Caco-2 (cell line): ENCODE data around the gene KCNT2. TPM values are rescaled to one million over a fixed set of nuclear protein-coding genes. Genes with fewer than 3 reads are reported as not detected.

Experiments used
- BruUV-seq: library from RNA; stranded (reverse); fragments of 400-500 nt; replicated peaks from 2 replicates; lab custom pipeline; 2021; lab: Mats Ljungman, UMichigan
- CTCF ChIA-PET: fragments of 300-600 bp; sonication (Branson Sonifier 250); formaldehyde crosslinking; loops from one replicate; lab custom pipeline; 2022; ENCODE audit warnings: antibody characterized with exemption; lab: Charles Lee
- POLR2A ChIA-PET: fragments of 300-600 bp; sonication (Branson Sonifier 250); formaldehyde crosslinking; loops from one replicate; lab custom pipeline; 2022; ENCODE audit warnings: antibody characterized with exemption; lab: Charles Lee
- DNase-seq, 2 experiments: peaks; one replicate each; pipeline versions ENCODE4 v3.0.0 to v3.0.0-alpha.2; 2020 to 2022
- H3K27me3 ChIP-seq: replicated peaks from 2 replicates; pipeline ENCODE4 v1.6.0; 2011; ENCODE audit warnings: low read length; ENCODE audit not compliant: control insufficient read depth, insufficient read depth
- H3K36me3 ChIP-seq: 2 replicates; pipeline ENCODE4 v1.5.1; 2011; ENCODE audit warnings: low read length; ENCODE audit not compliant: control insufficient read depth, insufficient read depth
- H3K4me1 ChIP-seq: fragments of 250-450 bp; sonication (Bioruptor Pico); 2 replicates; pipeline ENCODE4 v1.5.1; 2020; ENCODE audit warnings: mild to moderate bottlenecking
- H3K4me3 ChIP-seq: 2 replicates; pipeline ENCODE4 v1.5.1; 2011; ENCODE audit warnings: low read depth, mild to moderate bottlenecking, control low read depth, low read length
- H3K9me3 ChIP-seq: fragments of 250-450 bp; sonication (Bioruptor Pico); 2 replicates; pipeline ENCODE4 v1.5.1; 2020; ENCODE audit warnings: mild to moderate bottlenecking, moderate library complexity
- H3K27ac Mint-ChIP-seq: one replicate; pipeline ENCODE4 v1.8.0; 2022; ENCODE audit warnings: mixed read lengths; ENCODE audit not compliant: unreplicated experiment
- H3K27me3 Mint-ChIP-seq: one replicate; pipeline ENCODE4 v1.8.0; 2022; ENCODE audit warnings: mixed read lengths; ENCODE audit not compliant: insufficient read depth, unreplicated experiment
- H3K36me3 Mint-ChIP-seq: one replicate; pipeline ENCODE4 v1.8.0; 2022; ENCODE audit warnings: mild to moderate bottlenecking, mixed read lengths; ENCODE audit not compliant: insufficient read depth, unreplicated experiment
- H3K4me1 Mint-ChIP-seq: one replicate; pipeline ENCODE4 v1.8.0; 2022; ENCODE audit warnings: low read depth, mixed read lengths; ENCODE audit not compliant: unreplicated experiment
- H3K4me3 Mint-ChIP-seq: one replicate; pipeline ENCODE4 v1.8.0; 2022; ENCODE audit warnings: mild to moderate bottlenecking, moderate library complexity, mixed read lengths; ENCODE audit not compliant: unreplicated experiment
- H3K9me3 Mint-ChIP-seq: one replicate; pipeline ENCODE4 v1.8.0; 2022; ENCODE audit warnings: mixed read lengths; ENCODE audit not compliant: unreplicated experiment
- CTCF ChIP-seq, 2 experiments: fragments of 200-600 bp in 1 of 2; IDR thresholded peaks; 1 replicate in 1 of 2; 2 replicates in 1 of 2; pipeline versions ENCODE4 v1.5.1 to v1.8.0; 2011 to 2022; ENCODE audit warnings: antibody characterized with exemption in 1 of 2, control low read depth in 1 of 2, inconsistent platforms in 1 of 2, low read depth in 1 of 2, low read length in 1 of 2, mild to moderate bottlenecking in 1 of 2, moderate library complexity in 1 of 2; ENCODE audit not compliant: insufficient read depth in 1 of 2, severe bottlenecking in 1 of 2, unreplicated experiment in 1 of 2
- intact Hi-C: fragments of 100-400 bp; cut with micrococcal nuclease; formaldehyde crosslinking; loops from one replicate; pipeline ENCODE4 v1.10.0; 2022; ENCODE audit not compliant: unreplicated experiment
- total RNA-seq: library from RNA; stranded (reverse); gene quantifications from 2 replicates; pipeline ENCODE4 v1.2.3, GENCODE V29; 2022

The KCNT2 gene
- total RNA-seq, 1 experiment from 2014 or later, result not detected

- intact Hi-C loops, result no loop called here
- no peak overlapping the region for H3K4me3 ChIP-seq
- no peaks in the 10 kb centered on the region for H3K4me1 Mint-ChIP-seq
- no peak overlapping the region for H3K4me3 Mint-ChIP-seq
- no peaks in the 10 kb centered on the region for H3K27me3 Mint-ChIP-seq
- POLR2A ChIA-PET, result no interaction called here
- H3K27me3 ChIP-seq, result no peaks in the 10 kb centered on the region
- no peaks in the 10 kb centered on the region for H3K36me3 ChIP-seq
- TF ChIP-seq CTCF (IDR thresholded peaks at IDR 0.05; ENCODE audit: insufficient read depth in 1 of 2, low read depth in 1 of 2, low read length in 1 of 2, severe bottlenecking in 1 of 2, unreplicated experiment in 1 of 2), result no peak
- H3K9me3 ChIP-seq, result no peaks in the 10 kb centered on the region
- no TSS peak for BruUV-seq
- H3K36me3 Mint-ChIP-seq, result no peaks in the 10 kb centered on the region
- no peak overlapping the region for H3K27ac Mint-ChIP-seq
- peaks cover 5% of the 10 kb centered on the region for H3K9me3 Mint-ChIP-seq
- no peak for DNase-seq
- H3K4me1 ChIP-seq, result no peaks in the 10 kb centered on the region
- CTCF ChIA-PET, result no interaction called here
Observed at GRCh38 chr1:196415978-196416377, 192.3 kb downstream of the KCNT2 start.

DNA sequence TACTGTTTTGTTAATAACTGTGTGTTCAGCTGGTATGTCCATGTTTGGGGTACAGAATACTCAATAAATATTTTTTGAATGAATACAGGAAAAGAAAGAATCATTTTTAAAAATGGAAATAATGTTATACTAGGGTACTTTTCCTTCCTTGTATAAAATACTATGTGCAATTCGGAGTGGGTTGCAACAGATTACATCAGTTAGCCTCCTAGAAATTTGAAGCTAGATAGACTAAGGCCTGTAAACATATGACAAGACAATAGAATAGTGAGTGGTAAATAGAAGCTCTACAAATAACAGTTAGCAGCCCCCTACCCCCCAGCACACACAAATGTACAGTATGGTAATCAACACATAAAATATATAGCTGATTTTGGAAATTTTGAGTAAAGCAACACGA lies 195.9 kb downstream of the KCNT2 start:
- no peak overlapping the region for H3K4me3 ChIP-seq
- no peaks in the 10 kb centered on the region for H3K27me3 ChIP-seq
- TF ChIP-seq CTCF (IDR thresholded peaks at IDR 0.05; ENCODE audit: insufficient read depth in 1 of 2, low read depth in 1 of 2, low read length in 1 of 2, severe bottlenecking in 1 of 2, unreplicated experiment in 1 of 2), result no peak
- H3K9me3 ChIP-seq, result no peaks in the 10 kb centered on the region
- ChIA-PET CTCF (no interaction called here), POLR2A (no interaction called here)
- peaks cover 10% of the 10 kb centered on the region for H3K9me3 Mint-ChIP-seq
- peaks cover 7% of the 10 kb centered on the region for H3K4me1 Mint-ChIP-seq
- peaks cover 9% of the 10 kb centered on the region for H3K4me1 ChIP-seq
- intact Hi-C loops, result no loop called here
- H3K36me3 ChIP-seq, result no peaks in the 10 kb centered on the region
- no peaks in the 10 kb centered on the region for H3K36me3 Mint-ChIP-seq
- no peak for DNase-seq
- no peaks in the 10 kb centered on the region for H3K27me3 Mint-ChIP-seq
- no peak overlapping the region for H3K4me3 Mint-ChIP-seq
- no TSS peak for BruUV-seq
- H3K27ac Mint-ChIP-seq, result no peak overlapping the region

- Histone ChIP-seq H3K9me3 (no peaks in the 10 kb centered on the region), H3K27me3 (no peaks in the 10 kb centered on the region), H3K4me1 (peaks cover 14% of the 10 kb centered on the region), H3K36me3 (no peaks in the 10 kb centered on the region), H3K4me3 (no peak overlapping the region)
- H3K27ac Mint-ChIP-seq, result no peak overlapping the region
- DNase-seq, result no peak
- H3K9me3 Mint-ChIP-seq, result peaks cover 10% of the 10 kb centered on the region
- CTCF ChIA-PET, result no interaction called here
- no peaks in the 10 kb centered on the region for H3K36me3 Mint-ChIP-seq
- H3K4me3 Mint-ChIP-seq, result no peak overlapping the region
- H3K4me1 Mint-ChIP-seq, result peaks cover 7% of the 10 kb centered on the region
- H3K27me3 Mint-ChIP-seq, result no peaks in the 10 kb centered on the region
- intact Hi-C loops, result no loop called here
- POLR2A ChIA-PET, result no interaction called here
- BruUV-seq, result no TSS peak
- TF ChIP-seq CTCF (IDR thresholded peaks at IDR 0.05; ENCODE audit: insufficient read depth in 1 of 2, low read depth in 1 of 2, low read length in 1 of 2, severe bottlenecking in 1 of 2, unreplicated experiment in 1 of 2), result no peak
Observed at GRCh38 chr1:196410768-196411167, 197.5 kb downstream of the KCNT2 start.
